IMR-90 (cell line): ENCODE results near the gene SLC4A11.

Experiments
- BHLHE40 ChIP-seq: fragments of 150-350 bp; IDR thresholded peaks from 2 replicates; pipeline ENCODE4 v1.6.1; 2016; ENCODE audit warnings: mild to moderate bottlenecking, low read depth, low read length
- CEBPB ChIP-seq: IDR thresholded peaks from 2 replicates; pipeline ENCODE4 v1.6.1; 2012; ENCODE audit warnings: low read depth, low read length, improper control_type of control experiment
- CHD1 ChIP-seq: IDR thresholded peaks from 2 replicates; pipeline ENCODE4 v1.6.1; 2012; ENCODE audit warnings: low read depth, low read length, improper control_type of control experiment
- CTCF ChIP-seq: conservative IDR thresholded peaks from 2 replicates; pipeline ENCODE4 v1.5.1; 2012; ENCODE audit warnings: mild to moderate bottlenecking, low read depth, low read length, improper control_type of control experiment
- FOS ChIP-seq: fragments of 150-350 bp; IDR thresholded peaks from 2 replicates; pipeline ENCODE4 v1.6.1; 2016; ENCODE audit warnings: low read depth, low read length
- MAFK ChIP-seq: IDR thresholded peaks from 2 replicates; pipeline ENCODE4 v1.6.1; 2012; ENCODE audit warnings: low read depth, low read length, improper control_type of control experiment
- MXI1 ChIP-seq: IDR thresholded peaks from 2 replicates; pipeline ENCODE4 v1.6.1; 2012; ENCODE audit warnings: low read depth, mild to moderate bottlenecking, low read length, moderate library complexity, borderline replicate concordance
- NFE2L2 ChIP-seq: fragments of 150-350 bp; IDR thresholded peaks from 2 replicates; pipeline ENCODE4 v1.6.1; 2016; ENCODE audit warnings: low read depth, mild to moderate bottlenecking, low read length
- POLR2A ChIP-seq: IDR thresholded peaks from 2 replicates; pipeline ENCODE4 v1.6.1; 2012; ENCODE audit warnings: mild to moderate bottlenecking, low read depth, low read length
- RAD21 ChIP-seq: IDR thresholded peaks from 2 replicates; pipeline ENCODE4 v1.6.1; 2012; ENCODE audit warnings: low read length, improper control_type of control experiment
- RCOR1 ChIP-seq: IDR thresholded peaks from 2 replicates; pipeline ENCODE4 v1.6.1; 2012; ENCODE audit warnings: mild to moderate bottlenecking, low read length, improper control_type of control experiment; ENCODE audit not compliant: insufficient replicate concordance
- TF ChIP-seq, protein P1 (sequence below): fragments of 150-350 bp; IDR thresholded peaks from 2 replicates; pipeline ENCODE4 v1.6.1; 2017; ENCODE audit warnings: mild to moderate bottlenecking, antibody characterized with exemption, low read length, low read depth

GRCh38 chr20:3237958-3238615 is 903 bp downstream of the SLC4A11 start:
- TF ChIP-seq CTCF, result no peak
- TF ChIP-seq FOS, result no peak
- TF ChIP-seq CEBPB, result no peak
- no peak for TF ChIP-seq BHLHE40
- TF ChIP-seq RAD21, result no peak
- TF ChIP-seq RCOR1, result no peak
- no peak for TF ChIP-seq MXI1
- TF ChIP-seq NFE2L2, result no peak
- TF ChIP-seq POLR2A, result no peak
- TF ChIP-seq, protein P1, sequence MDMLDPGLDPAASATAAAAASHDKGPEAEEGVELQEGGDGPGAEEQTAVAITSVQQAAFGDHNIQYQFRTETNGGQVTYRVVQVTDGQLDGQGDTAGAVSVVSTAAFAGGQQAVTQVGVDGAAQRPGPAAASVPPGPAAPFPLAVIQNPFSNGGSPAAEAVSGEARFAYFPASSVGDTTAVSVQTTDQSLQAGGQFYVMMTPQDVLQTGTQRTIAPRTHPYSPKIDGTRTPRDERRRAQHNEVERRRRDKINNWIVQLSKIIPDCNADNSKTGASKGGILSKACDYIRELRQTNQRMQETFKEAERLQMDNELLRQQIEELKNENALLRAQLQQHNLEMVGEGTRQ, result no peak
- TF ChIP-seq MAFK, result no peak
- TF ChIP-seq CHD1, result no peak
